Ramos (cell line): ENCODE measurements around the gene CDC42BPG.

ENCODE experiments used
- in situ Hi-C: fragments of 300-500 bp; cut with MboI; formaldehyde crosslinking; loops from one replicate; pipeline ENCODE4 v1.14.3; 2022; ENCODE audit warnings: low sequenced_read_pairs; ENCODE audit not compliant: unreplicated experiment

CDC42BPG gene

DNA sequence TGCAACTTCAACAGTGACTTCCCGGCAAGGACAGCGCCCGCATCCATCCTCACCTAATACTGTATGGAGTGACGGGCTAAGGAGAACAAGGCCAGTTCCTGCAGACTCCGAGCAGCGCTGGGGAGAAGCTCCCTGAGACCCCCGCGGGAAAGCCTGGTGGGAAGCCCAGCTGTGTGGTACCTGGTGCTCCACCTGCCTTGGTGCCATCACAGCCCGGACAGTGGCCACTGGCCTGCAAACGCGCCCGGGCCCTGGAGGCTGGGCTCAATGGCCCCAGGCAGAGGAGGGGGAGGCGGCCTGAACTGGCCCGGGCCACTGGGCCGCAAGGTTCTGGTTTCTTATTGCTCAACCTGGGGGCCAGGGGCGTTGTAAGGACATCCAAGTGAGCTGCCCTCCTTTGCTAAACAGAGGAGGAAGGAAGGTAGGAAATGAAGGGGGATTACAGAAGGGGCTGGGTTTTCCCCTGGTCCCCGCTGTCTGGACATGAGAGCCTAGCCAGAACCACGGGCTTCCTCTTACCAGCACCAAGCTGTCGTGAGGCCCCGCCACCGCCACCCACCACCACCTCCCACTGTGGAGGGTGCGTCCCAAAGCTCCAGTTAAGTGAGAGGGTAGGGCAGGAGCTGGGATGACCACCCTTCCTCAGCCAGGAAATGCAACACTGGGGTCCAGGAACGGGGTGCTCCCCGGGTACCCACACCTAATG is 8.5 kb upstream of the CDC42BPG start:
- in situ Hi-C loops = no loop called here

DNA sequence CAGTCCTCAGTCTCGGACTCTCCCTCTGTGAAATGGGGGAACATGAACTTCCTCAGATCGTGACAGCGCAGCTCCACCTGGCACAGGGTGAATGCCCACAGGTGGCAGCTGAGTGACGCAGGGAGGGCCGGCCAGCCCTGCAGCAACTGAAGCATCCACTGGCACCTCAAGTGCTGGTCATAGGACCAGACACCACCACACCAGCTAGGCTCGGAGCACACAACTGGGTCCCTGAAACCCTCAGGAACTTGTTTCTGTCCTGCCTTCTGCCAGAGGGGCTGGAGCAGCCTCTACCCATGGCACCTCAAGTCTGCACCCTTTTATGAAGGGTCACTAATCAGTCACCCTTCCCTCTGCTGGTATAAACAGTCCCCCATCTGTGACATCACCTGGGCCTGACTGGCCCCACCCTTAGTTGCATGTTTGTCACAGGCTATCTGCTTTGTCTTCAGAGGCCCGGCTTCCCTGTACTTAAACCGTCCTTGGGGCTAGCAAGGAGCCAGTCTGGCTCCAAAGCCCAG is 7.4 kb upstream of the CDC42BPG start:
- in situ Hi-C loops = no loop called here

DNA sequence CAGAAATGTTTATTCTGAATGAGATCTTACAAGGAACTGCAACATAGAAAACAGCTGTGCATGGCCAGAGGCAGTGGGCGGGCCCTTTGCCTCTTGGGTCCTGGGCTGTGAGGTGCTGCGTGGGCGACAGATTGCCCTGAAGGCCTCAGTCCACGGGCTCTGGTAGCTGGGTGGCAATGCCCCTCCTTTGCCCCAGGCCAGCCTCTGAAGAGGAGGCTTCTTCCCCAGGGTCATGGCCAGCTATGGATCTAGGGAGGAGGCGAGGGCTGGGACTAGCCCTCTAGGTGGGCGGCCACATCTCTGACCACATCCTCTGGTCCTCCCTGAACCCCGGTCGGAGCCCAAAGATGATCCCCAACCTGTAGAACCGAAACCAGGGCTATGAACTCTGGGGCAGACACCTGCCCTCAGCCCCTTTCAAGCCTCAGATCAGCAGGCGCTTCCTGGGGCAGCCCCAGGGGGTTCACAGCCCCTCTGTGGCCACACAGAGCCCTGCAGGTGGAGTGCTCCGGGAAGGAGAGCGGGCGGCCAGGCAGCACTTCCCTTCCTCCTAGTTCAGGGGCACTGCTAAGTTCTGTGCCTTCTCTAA is 6.6 kb upstream of the CDC42BPG start:
- in situ Hi-C loops = no loop called here

DNA sequence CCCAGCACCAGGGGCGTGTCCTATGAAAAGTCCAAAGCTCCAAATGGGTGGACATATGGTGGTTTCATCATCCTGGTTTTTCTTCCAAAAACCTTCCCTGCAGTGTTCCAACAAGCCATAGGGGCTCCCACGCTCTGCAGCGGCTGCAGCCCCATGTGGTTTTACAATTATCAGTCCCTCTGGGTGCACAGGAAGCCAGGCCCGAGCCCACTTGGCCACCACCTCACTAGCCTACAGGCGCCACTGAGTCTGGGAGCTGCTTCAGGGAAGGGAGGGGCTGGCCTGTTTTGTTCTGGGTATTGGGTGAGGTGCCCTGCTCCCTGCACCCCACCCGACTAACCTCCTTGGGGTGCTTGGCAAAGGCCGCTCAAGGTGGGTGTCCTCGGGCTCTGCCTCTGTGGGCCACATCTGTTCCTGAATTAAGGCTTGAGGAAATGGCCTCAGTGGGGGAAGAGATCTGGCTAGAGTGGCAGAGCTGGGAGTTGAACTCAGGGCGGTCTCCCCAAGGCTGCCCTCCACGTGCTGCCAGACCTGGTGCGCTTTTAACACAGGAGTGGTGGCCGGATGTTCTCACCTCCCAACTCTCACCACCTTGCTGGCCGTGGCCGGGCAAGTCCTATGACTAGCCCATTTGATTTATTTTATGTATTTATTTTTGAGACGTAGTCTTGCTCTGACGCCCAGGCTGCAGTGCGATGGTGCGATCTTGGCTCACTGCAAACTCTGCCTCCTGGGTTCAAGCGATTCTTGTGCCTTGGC is 5.3 kb upstream of the CDC42BPG start:
- in situ Hi-C loops = loop anchor here (5.0 kb wide), 2 partner anchors 43 to 263 kb away; partner anchors contain the start of gene TM7SF2

DNA sequence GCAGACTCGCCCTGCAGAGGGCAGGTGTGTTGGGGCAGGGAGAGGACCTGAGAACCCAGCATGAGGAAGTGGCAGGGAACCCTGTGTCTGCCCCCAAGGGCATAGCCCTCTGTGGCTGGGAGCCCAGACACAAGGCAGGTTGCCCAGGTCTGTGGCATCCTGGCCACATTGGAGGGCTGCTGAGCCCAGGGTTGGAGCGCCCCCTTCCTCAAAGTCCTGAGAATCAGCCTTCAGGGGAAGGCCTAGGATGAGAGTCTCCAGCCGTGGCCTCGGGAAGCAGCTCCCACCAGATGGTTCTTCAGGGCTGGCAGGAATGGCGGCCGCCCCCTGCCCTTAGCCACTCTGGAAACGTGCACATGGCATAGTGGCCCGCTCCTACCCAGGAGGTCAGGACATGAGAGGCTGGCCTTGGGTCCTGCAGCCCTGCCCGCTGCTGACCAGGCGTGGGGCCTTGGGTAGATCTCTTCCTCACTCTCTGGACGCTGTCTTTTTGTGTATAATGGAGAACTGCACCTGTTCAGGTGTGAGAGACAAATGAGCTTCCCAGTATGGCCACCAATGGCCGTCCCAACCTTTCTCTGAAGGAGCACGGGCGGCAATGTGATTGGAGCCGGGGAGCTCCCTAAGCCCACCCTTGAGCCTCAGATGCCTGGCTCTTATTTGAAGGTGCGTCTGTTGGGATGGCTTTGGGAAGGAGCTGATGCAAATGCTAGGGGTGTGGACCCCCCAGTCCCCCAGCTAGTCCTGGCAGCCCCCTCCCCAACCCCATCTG is 4.6 kb upstream of the CDC42BPG start:
- in situ Hi-C loops = loop anchor here (5.0 kb wide), 2 partner anchors 43 to 263 kb away; partner anchors contain the start of gene TM7SF2

DNA sequence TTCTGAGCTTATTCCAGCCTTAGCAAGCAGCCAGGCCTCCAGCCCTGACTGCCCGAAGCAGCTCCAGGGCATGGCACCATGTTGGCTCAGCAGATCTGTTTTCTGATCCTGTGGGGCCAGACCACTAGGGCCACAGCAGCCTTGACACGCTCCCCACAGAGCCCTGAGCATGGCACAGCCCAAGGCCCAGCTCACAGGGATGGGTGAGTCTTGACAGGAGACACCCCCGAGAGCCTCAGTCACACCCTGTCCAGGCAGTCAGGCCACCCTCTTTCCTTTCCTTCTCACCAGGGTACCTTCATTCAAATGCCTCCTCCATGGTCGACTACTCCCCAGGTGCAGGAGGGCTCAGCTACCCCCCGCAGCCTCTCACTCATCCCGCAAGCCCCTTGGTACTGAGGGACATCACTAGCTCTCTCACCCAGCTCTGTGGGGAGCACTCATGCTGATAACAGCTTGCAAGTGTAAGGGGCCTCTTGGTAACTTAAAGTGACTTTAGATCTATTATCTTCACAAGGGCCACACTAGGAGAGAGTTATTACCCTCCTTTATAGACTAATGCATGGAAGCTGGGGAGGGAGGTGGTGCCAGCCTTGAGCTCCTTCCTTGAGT is 3.9 kb upstream of the CDC42BPG start:
- in situ Hi-C loops = loop anchor here (5.0 kb wide), 2 partner anchors 44 to 264 kb away; partner anchors contain the start of gene TM7SF2

DNA sequence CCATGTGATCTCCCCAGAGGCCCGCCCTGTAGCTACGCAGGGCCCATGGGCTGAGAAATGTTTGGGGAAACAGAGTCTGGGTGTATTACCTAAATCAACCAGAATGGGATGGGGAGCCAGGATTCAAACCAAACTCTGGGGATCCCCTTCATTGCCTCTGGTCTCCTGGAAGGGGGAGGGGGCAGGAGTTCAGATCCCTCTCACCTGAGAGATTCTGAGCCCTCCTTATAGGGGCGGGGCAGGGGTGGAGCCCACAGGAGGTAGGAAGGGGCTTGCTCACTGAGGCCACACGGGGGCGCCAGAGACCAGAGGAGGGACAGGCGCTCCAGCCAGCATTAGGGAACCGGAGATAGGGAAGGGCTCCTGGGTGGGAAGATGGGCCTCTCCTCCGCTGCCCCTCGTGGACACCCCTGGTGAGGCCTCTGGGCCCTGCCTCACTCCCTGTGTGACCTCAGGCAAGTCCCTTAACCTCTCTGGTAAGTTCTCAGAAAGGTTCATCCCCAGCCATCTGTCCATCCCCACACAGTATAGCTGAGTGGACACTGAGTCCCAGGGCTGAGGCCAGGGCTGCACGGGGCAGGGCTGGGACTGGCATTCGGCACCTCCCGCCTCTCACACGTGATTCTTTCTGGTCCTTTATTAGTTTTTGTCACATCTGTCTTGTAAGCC is 2.7 kb upstream of the CDC42BPG start:
- in situ Hi-C loops = loop anchor here (5.0 kb wide), 2 partner anchors 45 to 265 kb away; partner anchors contain the start of gene TM7SF2

DNA sequence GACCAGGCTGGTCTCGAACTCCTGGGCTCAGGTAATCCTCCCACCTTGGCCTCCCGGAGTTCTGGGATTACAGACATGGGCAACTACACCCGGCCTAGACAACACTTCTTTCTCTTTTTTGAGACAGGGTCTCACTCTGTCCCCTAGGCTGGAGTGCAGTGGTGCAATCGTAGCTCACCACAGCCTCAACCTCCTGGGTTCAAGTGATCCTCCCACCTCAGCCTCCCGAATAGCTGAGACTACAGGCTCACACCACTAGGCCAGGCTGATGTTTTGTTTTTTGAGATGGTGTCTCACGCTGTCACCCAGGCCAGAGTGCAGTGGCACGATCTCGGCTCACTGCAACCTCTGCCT is 1.3 kb upstream of the CDC42BPG start:
- in situ Hi-C loops = loop anchor here (5.0 kb wide), 2 partner anchors 47 to 267 kb away; partner anchors contain the start of gene TM7SF2

DNA sequence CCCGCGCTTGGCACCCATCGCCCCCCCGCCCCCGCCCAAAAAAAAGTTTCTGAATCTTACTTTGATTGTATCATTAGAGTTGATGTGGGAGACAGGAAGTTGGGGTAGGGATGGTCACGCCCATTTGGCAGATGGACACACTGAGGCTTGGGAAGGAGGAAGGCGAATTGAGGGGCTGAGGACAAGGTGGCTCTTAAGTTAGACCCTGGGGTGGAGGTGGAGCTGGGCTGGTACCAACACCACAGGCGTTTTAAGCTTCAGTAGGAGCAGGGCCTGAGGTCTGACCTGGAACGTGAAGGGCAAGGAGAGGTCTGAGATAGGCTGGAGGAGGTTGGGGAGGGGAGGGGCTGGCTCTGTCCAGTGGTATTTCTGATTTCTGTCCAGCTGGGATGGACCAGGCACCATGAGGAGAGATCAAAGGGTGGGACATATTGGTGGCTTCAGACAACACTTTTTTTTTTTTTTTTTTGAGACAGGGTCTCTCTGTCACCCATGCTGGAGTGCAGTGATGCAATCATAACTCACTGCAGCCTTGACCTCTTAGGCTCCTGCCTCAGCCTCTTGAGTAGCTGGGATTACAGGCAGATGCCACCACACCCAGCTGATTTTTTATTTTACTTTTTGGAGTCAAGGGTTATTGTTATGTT is 799 bp upstream of the CDC42BPG start:
- in situ Hi-C loops = loop anchor here (5.0 kb wide), 2 partner anchors 47 to 267 kb away; partner anchors contain the start of gene TM7SF2

DNA sequence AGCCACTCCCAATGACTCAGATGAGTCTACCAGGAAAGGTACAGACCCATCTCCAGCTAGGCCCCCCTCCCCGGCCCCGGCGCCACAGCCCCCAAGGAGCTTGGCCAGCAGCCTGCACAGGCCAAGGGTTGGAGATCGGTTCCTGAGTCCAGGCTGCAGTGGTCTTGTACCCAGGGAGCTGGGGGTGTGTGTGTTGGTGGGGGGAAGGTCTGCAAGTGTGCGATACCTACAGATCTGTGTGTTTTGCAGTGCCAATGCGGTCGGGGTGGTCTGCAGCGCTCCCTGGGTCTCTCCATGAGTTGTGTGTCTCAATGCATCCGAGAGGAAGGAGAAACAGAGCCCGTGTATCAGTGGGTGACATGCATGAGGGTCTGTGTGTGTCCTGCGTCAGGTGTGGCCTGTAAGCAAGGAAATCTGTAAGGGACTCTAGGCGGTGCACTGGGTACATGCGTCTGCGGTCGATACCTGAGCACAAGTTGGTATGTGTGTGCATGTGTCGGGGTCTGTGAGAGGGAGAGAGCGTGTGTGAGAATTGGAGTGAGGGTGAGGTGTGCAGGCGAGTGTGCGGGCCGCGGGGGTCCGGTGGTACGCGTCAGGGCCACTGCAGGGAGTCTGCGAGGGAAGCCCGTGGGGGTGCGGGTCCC is 645 bp downstream of the CDC42BPG start:
- in situ Hi-C loops = no loop called here

DNA sequence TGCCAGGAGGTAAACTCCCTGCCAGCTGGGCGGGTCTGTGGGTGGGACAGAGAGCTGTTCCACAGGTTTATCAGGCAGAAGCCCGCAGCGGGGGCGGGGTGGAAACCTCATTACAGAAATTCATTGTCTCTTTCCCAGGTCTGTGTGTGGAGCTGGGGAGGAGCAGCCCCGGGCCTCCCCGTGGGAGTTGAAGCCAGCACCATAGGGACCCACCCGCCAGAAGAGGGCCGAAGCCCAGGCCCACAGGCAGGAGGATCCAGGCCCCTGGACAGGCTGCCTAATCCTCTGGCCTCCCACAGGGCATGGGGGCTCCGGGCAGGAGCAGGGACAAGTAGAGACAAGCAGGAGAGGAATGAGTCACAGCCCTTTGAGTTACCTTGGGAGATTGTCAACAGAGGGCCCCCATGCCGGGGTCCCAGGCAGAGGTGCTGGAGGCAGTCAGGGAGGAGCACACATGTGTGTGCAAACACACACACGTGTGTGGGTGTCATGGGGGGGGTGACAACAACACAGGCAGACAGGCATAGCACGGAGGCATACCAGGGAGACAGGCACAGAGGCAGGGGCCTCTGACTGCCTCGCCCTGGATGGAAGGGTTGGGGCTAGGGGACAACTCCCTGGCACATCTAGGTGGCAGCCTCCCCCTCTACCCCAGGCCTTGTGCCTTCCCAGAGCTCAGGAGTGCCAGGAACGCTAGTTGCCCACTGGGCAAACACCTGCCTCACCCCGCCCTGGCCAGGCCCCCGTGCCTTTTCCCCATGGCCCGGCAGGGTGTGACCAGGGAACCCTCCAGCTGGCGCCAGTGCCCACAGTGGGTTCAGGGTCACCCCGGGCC is 1.4 kb downstream of the CDC42BPG start:
- in situ Hi-C loops = no loop called here

DNA sequence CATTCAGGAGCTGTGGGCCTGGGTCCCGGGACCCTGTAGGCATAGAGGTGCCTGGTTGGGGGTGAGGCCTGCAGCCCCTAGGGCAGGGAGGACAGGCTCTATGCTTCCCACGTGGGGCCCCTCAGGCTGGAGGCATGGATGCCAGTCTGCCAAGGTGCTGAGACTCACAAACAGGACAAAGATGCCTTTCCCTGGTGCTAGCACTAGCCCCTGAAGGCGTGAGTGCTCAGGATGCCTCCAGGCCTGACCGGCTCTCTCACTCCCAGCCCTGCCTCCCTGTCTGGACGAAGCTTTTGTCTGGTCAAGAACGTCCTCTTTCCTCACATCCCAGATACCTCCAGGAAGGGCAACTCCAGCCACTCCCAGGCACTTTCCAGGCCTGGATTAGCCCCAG is 2.1 kb downstream of the CDC42BPG start:
- in situ Hi-C loops = no loop called here

DNA sequence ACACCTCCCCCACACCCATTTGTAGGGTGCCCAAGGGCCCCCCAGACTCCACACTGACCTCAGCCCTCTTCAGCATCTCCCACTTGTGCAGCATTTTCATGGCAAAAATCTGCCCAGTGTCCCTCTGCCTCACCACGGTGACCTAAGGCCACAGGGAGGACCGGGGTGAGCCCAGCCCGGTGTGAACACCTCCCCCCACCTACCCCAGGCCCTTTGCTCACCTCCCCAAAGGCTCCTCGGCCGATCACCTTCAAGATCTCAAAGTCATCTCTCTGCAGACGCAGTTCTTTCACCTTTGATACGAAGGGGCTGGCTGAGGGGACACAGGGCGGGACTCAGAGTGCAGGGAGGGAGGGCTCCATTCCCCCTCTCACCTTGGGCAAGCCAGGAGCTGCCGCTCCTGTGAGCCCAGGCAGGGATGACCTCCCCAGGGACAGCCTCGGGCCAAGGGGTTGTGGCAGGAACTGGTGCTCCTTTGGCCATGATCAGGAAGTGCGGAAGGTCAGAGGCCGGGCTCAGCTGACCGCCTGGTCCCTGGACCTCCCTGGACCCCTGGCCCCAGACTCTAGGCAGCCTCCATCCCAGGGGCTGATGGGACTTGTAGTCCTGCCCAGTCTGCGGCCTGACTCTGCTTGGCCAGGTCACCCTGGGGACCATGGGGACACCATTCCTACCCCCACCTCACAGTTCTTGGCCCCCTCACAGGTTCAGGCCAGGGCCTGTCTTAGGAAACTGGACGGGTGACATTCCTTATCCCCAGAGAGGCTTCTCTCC is 2.7 kb downstream of the CDC42BPG start:
- in situ Hi-C loops = no loop called here

DNA sequence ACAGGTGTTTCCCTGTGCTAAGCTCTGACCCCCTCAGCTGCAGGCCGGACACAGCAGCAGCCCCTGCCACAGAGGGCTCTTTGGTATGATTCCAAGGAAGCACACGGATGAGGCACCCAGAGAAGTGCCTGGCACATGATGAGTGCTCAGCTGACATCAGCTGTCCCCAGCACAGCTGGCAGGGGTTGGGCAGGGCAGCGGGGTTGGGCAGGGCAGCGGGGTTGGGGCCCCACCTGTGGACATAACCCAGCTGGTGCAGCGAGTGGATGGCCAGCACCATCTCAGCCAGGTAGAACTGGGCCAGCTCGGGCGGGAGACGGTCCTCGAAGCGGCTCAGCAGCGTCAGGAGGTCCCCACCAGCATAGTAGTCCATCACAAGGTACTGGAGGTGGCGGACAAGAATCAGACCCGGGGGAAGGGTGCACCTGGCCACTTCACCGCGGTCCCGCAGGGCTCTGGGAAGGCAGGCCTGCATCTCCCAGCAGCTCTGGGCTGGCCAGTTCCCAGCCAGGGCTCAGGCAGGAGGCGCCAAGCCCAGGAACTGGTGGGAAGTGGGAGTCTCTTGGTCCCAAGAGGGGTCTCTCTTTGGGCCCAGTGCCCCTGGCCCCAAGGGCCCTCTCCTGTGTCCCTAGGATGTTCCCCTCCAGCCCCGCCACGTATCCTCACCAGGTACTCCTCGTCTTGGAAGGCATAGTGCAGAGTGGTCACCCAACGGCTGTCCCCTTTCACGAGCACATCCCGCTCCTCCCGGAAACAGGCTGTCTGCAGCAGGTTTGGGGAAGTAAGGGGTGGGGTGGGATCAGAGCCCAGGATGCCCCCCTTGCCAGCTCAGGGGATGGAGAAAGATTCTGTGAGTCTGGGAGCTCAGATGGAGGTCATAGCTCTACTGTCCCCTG is 4.3 kb downstream of the CDC42BPG start:
- in situ Hi-C loops = no loop called here

DNA sequence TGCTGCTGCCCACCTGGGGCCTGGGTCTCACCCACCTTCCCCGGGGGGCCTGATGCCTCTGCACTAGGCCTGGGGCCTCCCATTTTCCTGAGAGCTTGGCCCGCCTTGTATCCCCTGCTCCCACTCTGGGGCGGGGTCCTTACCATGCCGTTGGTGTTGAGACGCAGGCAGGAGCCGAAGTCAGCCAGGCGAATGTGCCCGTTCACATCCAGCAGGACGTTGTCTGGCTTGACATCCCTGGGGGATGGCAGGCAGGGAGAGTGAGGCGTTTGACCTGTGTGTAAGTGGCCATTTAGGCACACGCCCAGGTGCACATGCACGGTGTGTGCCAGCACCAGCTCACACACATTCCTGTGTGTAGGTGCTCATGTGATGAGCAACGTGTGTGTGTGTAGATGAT is 5.1 kb downstream of the CDC42BPG start:
- in situ Hi-C loops = no loop called here
